HepG2 (cell line): ENCODE measurements around the gene RPRD2. TPM values are rescaled to one million over a fixed set of nuclear protein-coding genes. Genes with fewer than 3 reads are reported as not detected.
A peak's percentile ranks its signal among the peaks of the same experiment; 100 is the strongest.

Source experiments
- CBFB ChIP-seq: sonication (generic); formaldehyde crosslinking; IDR thresholded peaks from 2 replicates; pipeline ENCODE4 v1.4.0; 2020; ENCODE audit warnings: missing genetic modification reagents
- EZH2 ChIP-seq: conservative IDR thresholded peaks from 2 replicates; pipeline ENCODE4 v1.6.1; 2012; ENCODE audit warnings: mild to moderate bottlenecking, low read depth, low read length, moderate library complexity
- GABPB1 ChIP-seq: IDR thresholded peaks from 2 replicates; pipeline ENCODE4 v1.6.1; 2016; ENCODE audit warnings: mild to moderate bottlenecking, missing genetic modification reagents, moderate library complexity, missing compliant biosample characterization
- HNRNPH1 ChIP-seq: fragments of 200-400 bp; formaldehyde crosslinking; optimal IDR thresholded peaks from 2 replicates; pipeline ENCODE3; 2017; ENCODE audit warnings: mild to moderate bottlenecking, low read depth, low read length
- JUND ChIP-seq: sonication (generic); formaldehyde crosslinking; IDR thresholded peaks from 2 replicates; pipeline ENCODE4 v1.8.0; 2022; ENCODE audit warnings: mild to moderate bottlenecking, missing genetic modification reagents
- KAT7 ChIP-seq: IDR thresholded peaks from 2 replicates; pipeline ENCODE4 v1.6.1; 2018; ENCODE audit warnings: borderline replicate concordance, missing compliant biosample characterization
- NR2C2 ChIP-seq: sonication (generic); formaldehyde crosslinking; IDR thresholded peaks from 2 replicates; pipeline ENCODE4 v1.4.0; 2020; ENCODE audit warnings: missing genetic modification reagents, mild to moderate bottlenecking, moderate library complexity, borderline replicate concordance
- SNRNP70 ChIP-seq: fragments of 200-400 bp; formaldehyde crosslinking; IDR thresholded peaks from 2 replicates; pipeline ENCODE4 v1.6.1; 2017; ENCODE audit warnings: mild to moderate bottlenecking, low read depth, low read length, moderate library complexity
- SP1 ChIP-seq, 2 experiments: fragments of 450-650 bp in 1 of 2; sonication (generic) in 1 of 2; formaldehyde crosslinking in 1 of 2; IDR thresholded peaks; 2 replicates each; pipeline versions ENCODE4 v1.4.0 to v1.6.1; 2016 to 2020; ENCODE audit warnings: missing genetic modification reagents in 1 of 2
- SUZ12 ChIP-seq: fragments of 150-350 bp; IDR thresholded peaks from 2 replicates; pipeline ENCODE4 v1.6.1; 2014; ENCODE audit warnings: low read depth, low read length
- THYN1 ChIP-seq: sonication (generic); formaldehyde crosslinking; IDR thresholded peaks from 2 replicates; pipeline ENCODE4 v1.8.1; 2023; ENCODE audit warnings: low read depth, mild to moderate bottlenecking, moderate library complexity, missing genetic modification reagents, borderline replicate concordance
- ZNF24 ChIP-seq: fragments of 450-650 bp; IDR thresholded peaks from 2 replicates; pipeline ENCODE4 v1.6.1; 2017; ENCODE audit warnings: antibody characterized with exemption, mild to moderate bottlenecking
- ZNF543 ChIP-seq: sonication (generic); formaldehyde crosslinking; IDR thresholded peaks from 2 replicates; pipeline ENCODE4 v1.4.0; 2020; ENCODE audit warnings: mild to moderate bottlenecking, missing genetic modification reagents
- ZNF550 ChIP-seq: sonication (generic); formaldehyde crosslinking; IDR thresholded peaks from 2 replicates; pipeline ENCODE4 v1.4.0; 2020; ENCODE audit warnings: mild to moderate bottlenecking, missing genetic modification reagents, borderline replicate concordance
- ZNF792 ChIP-seq: IDR thresholded peaks from 2 replicates; pipeline ENCODE4 v1.6.1; 2016
- ZNF816 ChIP-seq: sonication (generic); formaldehyde crosslinking; IDR thresholded peaks from 2 replicates; pipeline ENCODE4 v1.8.0; 2022; ENCODE audit warnings: missing genetic modification reagents, mild to moderate bottlenecking, borderline replicate concordance
- ZSCAN29 ChIP-seq: sonication (generic); formaldehyde crosslinking; conservative IDR thresholded peaks from 2 replicates; pipeline ENCODE4 v1.4.0; 2020; ENCODE audit warnings: mild to moderate bottlenecking, missing genetic modification reagents
- polyA plus RNA-seq, 8 experiments: library from polyadenylated mRNA; depleted of rRNA in 3 of 8; stranded (reverse) in 7 of 8; unstranded in 1 of 8; fragments of >200 nt; fragmentation: Illumina TruSeq in 4 of 8; extraction: Trizol in 4 of 8; gene quantifications; 2 replicates each; pipeline versions ENCODE4 v1.2.1 to v1.2.3, GENCODE V29; 2011 to 2016; ENCODE audit warnings: low read depth in 4 of 8, missing spikeins in 1 of 8, mixed read lengths in 1 of 8; ENCODE audit not compliant: insufficient read depth in 1 of 8
- total RNA-seq, 5 experiments: library from RNA; depleted of rRNA; stranded (reverse); fragments of >200 nt; fragmentation: Illumina TruSeq; extraction: Trizol; gene quantifications; 2 replicates each; pipeline ENCODE4 v1.2.3, GENCODE V29; 2016; ENCODE audit warnings: low read depth in 1 of 5
- TF ChIP-seq, protein P1 (sequence below): IDR thresholded peaks from 2 replicates; pipeline ENCODE4 v1.6.1; 2016; ENCODE audit warnings: mild to moderate bottlenecking
- TF ChIP-seq, protein P2 (sequence below): sonication (generic); formaldehyde crosslinking; IDR thresholded peaks from 2 replicates; pipeline ENCODE4 v1.5.0; 2020; ENCODE audit warnings: missing genetic modification reagents, mild to moderate bottlenecking, borderline replicate concordance
- TF ChIP-seq, protein P3 (sequence below): sonication (generic); formaldehyde crosslinking; IDR thresholded peaks from 2 replicates; pipeline ENCODE4 v1.4.0; 2020; ENCODE audit warnings: missing genetic modification reagents
- TF ChIP-seq, protein P4 (sequence below): sonication (generic); formaldehyde crosslinking; IDR thresholded peaks from 2 replicates; pipeline ENCODE4 v1.5.1; 2020; ENCODE audit warnings: mild to moderate bottlenecking, missing genetic modification reagents, borderline replicate concordance
- TF ChIP-seq, protein P5 (sequence below): IDR thresholded peaks from 2 replicates; pipeline ENCODE4 v1.6.1; 2012; ENCODE audit warnings: inconsistent platforms

Gene RPRD2
- total and polyA plus RNA-seq, 2 of the 13 experiments (the other 11 are each of a cell fraction or from before 2014, with no cell fraction given), result 8.0 to 8.9 TPM

DNA sequence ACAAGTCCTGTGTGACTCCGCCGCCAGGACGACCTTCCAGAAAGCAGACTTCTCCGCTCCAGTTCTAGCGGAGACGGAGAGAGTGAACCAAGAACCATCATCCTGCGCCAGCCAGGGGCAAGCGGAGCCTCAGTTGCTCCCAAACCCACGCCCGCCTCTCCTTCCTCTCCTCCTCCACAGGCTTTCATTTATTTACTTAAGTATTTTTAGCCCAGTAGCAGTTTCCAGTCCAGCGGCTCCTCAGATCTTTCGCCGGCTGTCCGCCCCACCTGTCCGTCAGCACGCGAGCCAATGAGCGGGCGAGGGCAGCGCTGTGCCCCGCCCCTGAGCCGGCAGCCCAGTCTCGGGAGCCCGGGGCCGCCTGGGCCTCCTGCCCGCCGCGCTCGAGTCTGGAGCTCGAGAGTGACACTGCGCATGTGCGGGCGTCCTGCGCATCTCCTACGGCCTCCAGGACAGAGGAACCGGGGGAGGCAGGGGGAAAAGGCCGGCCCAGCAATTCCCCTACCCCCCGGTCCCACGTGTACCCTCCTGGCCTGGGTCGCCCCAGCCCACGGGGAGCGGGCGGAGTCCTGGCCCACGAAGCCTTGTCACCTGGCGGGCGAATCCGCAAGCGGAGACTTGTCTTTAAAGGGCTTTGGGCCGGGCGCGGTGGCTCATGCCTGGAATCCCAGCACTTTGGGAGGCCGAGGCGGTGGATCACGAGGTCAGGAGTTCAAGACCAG lies 151.5 kb downstream of the RPRD2 start, which contains the start of gene FALEC (continued):
- peak; percentile 60; the same call in 1 of the 2 replicates for TF ChIP-seq ZNF550 (CRISPR knock-in tag)
- TF ChIP-seq, protein P1, sequence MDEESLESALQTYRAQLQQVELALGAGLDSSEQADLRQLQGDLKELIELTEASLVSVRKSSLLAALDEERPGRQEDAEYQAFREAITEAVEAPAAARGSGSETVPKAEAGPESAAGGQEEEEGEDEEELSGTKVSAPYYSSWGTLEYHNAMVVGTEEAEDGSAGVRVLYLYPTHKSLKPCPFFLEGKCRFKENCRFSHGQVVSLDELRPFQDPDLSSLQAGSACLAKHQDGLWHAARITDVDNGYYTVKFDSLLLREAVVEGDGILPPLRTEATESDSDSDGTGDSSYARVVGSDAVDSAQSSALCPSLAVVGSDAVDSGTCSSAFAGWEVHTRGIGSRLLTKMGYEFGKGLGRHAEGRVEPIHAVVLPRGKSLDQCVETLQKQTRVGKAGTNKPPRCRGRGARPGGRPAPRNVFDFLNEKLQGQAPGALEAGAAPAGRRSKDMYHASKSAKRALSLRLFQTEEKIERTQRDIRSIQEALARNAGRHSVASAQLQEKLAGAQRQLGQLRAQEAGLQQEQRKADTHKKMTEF (CRISPR knock-in tag), result peak; percentile 61
- TF ChIP-seq HNRNPH1, result peak; percentile 52
- TF ChIP-seq SNRNP70, result no peak
- TF ChIP-seq ZNF792 (CRISPR knock-in tag), result 0 out of 2 replicates have a peak, but pooled peaks have one; percentile 16
- TF ChIP-seq ZNF816 (CRISPR knock-in tag), result 0 out of 2 replicates have a peak, but pooled peaks have one; percentile 54
- TF ChIP-seq SP1 (IDR thresholded peaks at IDR 0.05), result no peak
- TF ChIP-seq SP1 (CRISPR knock-in tag; IDR thresholded peaks at IDR 0.05), result no peak; the same call in none of the 2 replicates
- peak; percentile 18; the same call in 1 of the 2 replicates for TF ChIP-seq NR2C2 (CRISPR knock-in tag)
- TF ChIP-seq ZNF543, result no peak
- TF ChIP-seq, protein P2, sequence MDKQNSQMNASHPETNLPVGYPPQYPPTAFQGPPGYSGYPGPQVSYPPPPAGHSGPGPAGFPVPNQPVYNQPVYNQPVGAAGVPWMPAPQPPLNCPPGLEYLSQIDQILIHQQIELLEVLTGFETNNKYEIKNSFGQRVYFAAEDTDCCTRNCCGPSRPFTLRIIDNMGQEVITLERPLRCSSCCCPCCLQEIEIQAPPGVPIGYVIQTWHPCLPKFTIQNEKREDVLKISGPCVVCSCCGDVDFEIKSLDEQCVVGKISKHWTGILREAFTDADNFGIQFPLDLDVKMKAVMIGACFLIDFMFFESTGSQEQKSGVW, result no peak
- no peak for TF ChIP-seq ZSCAN29 (CRISPR knock-in tag)
- peak; percentile 58; the same call in 1 of the 2 replicates for TF ChIP-seq GABPB1 (CRISPR knock-in tag)
- TF ChIP-seq JUND (CRISPR knock-in tag), result no peak
- TF ChIP-seq, protein P3, sequence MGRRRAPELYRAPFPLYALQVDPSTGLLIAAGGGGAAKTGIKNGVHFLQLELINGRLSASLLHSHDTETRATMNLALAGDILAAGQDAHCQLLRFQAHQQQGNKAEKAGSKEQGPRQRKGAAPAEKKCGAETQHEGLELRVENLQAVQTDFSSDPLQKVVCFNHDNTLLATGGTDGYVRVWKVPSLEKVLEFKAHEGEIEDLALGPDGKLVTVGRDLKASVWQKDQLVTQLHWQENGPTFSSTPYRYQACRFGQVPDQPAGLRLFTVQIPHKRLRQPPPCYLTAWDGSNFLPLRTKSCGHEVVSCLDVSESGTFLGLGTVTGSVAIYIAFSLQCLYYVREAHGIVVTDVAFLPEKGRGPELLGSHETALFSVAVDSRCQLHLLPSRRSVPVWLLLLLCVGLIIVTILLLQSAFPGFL, result no peak
- TF ChIP-seq THYN1 (CRISPR knock-in tag), result no peak
- TF ChIP-seq, protein P4, sequence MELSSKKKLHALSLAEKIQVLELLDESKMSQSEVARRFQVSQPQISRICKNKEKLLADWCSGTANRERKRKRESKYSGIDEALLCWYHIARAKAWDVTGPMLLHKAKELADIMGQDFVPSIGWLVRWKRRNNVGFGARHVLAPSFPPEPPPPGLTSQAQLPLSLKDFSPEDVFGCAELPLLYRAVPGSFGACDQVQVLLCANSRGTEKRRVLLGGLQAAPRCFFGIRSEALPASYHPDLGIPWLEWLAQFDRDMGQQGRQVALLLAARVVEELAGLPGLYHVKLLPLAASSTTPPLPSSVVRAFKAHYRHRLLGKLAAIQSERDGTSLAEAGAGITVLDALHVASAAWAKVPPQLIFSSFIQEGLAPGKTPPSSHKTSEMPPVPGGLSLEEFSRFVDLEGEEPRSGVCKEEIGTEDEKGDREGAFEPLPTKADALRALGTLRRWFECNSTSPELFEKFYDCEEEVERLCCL, result no peak
- TF ChIP-seq ZNF24, result no peak
- TF ChIP-seq EZH2, result no peak
- TF ChIP-seq, protein P5, sequence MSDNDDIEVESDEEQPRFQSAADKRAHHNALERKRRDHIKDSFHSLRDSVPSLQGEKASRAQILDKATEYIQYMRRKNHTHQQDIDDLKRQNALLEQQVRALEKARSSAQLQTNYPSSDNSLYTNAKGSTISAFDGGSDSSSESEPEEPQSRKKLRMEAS, result peak; percentile 76
- 0 out of 2 replicates have a peak, but pooled peaks have one; percentile 5 for TF ChIP-seq KAT7 (CRISPR knock-in tag)
- TF ChIP-seq SUZ12, result no peak
- TF ChIP-seq CBFB, result 0 out of 2 replicates have a peak, but pooled peaks have one; percentile 8
